NCI-H2227 (cell line): ENCODE results near the gene ALPK3.

Experiments used
- DNase-seq: peaks from one replicate; lab custom pipeline; 2025; ENCODE audit not compliant: unreplicated experiment; lab: John Stamatoyannopoulos, UW

The ALPK3 gene

GRCh38 chr15:84822653-84823281 is 5.6 kb downstream of the ALPK3 start:
- DNase-seq, result no peak

DNA sequence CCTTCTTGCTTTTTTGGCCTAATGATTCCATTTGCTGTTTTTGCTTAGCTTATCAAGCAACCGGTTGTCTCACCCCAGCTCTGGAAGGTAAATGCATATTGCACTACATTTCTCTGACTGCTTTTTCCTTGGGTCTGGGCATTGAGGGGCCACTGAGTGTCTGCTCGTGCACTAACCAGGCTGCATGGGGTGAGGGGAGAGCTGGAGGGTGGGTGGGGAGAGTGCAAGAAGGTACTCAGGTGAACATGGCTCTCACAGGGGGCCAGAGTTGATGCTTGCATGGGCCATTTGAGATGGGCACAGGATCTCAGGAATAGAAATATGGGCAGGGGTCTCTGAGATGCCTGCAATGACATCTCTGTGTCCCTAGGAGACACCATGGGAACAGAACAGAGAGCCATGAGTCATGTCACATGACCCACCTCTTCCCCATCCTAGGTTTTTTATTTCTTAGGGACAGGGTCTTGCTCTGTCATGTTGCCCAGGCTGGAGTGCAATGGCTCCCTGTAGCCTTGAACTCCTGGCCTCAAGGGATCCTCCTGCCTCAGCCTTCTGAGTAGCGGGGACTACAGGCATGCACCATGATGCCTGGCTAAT is 6.2 kb downstream of the ALPK3 start:
- DNase-seq, result no peak

DNA sequence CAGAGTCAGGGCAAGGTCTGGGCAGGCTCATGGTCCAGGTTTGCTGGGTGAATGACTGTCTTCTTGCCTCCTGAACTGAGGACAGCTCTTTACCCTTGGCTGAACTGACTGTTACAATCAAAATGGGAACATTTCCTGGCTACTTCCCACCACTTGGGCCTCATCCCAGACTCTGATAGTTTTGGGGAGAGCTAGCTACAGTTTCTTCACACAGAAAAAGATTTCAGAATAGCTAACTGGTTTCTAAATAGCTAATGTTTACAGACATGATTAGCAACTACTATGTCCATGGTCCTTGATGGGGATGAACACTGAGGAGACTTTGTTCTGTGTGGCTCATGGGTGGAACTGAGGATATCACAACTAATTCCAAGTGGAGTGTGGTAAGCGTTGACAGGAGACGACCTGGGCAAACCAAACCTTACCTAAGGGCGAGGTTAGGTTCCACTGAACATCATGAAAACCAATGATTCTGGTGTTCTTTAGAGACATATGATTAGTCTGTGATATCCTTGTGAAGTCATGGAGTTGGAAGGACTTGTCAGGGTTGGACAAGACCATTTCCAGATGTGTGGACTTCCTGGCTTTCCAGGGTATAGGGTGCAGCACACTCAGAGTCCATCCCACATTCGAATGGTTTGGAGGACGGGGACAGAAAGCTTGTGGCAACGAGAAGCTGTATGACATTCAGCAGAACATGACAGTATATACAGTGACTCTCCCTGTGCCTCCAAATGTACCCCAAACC is 7.3 kb downstream of the ALPK3 start:
- no peak for DNase-seq

DNA sequence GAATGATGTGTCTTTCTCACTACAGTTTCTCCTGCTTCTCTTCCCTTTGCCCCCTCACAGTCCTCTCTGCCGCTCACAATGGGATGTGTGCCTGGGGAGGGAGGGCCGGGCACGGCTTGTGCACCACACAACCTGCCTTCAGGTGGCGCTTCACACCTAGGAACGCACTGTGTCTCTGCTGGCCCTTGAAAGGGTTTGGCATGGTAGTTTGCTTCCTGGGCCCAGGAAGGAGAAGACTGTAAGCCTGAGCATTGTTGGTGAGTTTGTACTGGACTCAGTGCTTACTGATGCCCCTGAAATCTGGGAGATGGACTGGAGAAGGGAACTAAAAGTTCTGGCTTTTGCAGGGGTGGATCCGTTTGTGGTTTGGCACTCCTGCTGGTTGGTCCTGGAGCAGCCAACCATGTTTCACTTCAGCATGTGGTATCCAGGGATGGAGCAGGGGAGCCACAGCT is 9.2 kb downstream of the ALPK3 start:
- no peak for DNase-seq

DNA sequence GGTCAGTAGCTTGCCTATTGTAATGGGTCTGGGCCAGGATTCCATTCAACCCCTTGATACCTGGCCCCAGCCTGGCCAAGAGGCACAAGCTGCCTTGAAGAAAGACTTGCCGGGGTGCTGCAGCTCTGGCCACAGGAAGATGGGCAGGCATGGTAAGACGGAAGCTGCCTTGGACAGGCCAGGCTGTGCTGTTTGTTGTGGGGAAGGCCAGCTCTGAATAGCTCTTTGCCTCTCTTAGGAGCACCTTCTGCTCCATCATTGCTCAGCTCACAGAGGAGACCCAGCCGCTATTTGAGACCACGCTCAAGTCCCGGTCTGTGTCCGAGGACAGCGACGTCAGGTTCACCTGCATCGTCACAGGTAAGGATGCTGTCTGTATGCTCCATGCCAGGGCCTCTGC is 10.1 kb downstream of the ALPK3 start:
- no peak for DNase-seq

DNA sequence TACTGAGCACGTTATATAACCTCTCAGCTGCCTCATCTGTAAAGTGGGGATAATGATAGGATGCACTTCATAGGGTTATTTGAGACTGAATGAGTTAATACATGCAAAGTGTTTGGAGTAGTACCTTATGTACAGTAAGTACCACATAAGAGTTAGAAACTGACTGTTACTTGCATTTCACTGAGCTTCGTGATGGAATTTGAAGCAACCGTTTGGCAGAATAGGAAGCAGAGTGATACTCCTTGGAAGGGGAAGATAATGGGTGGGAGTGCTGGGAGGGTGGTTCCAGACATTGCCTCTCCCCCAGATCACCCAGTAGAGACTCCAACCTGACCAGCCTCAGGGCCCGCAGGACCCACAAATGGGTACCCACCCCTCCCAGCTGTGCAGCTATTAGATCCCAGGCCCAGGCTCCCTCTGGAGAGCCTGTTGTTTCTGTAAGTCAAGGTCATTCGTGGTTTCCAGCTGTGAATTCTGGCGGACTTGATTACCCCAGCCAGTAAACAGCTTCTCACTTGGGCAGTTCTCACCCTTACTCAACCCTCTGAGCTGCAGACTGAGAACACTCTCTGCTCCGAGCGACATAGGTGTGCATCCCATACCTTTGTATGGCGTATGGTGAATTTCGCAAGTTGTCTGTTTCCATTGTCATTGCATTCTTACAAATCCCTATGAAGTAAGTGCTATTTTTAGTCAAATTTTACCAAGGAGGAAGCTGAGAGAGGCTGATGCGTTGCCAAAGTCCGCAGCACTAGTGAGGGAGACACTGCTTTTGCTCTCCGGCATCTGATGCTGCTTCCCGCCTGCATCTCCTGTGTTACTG is 11.1 kb downstream of the ALPK3 start:
- no peak for DNase-seq

- no peak for DNase-seq
These were observed 12.3 kb downstream of the ALPK3 start for GRCh38 chr15:84829428-84829827.

DNA sequence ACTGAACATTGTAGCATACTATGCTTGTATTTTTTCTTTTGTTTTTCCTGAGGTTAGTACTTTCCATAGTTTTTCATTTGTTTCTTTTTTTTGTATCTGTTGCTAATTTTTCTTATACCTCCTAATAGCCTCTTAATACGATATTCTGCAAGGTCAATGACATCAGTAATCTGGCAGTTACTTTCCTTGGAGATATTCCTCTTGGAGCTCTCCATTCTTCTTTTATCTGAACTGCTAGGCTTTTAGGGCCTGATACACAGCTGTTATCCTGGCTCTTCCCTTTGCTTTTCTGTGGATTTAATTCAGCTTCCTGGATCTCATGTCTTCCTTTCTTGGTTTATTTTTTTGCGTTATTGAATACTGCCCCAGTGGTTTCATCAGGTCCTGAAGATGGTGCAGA is 12.9 kb downstream of the ALPK3 start:
- DNase-seq, result no peak

- no peak for DNase-seq
These were observed 13.9 kb downstream of the ALPK3 start for GRCh38 chr15:84831028-84831427.

GRCh38 chr15:84831613-84832012 is 14.5 kb downstream of the ALPK3 start:
- no peak for DNase-seq

- DNase-seq, result no peak
These were observed 15.4 kb downstream of the ALPK3 start for GRCh38 chr15:84832448-84833040.

- no peak for DNase-seq
These were observed 16.5 kb downstream of the ALPK3 start for GRCh38 chr15:84833447-84834228.

DNA sequence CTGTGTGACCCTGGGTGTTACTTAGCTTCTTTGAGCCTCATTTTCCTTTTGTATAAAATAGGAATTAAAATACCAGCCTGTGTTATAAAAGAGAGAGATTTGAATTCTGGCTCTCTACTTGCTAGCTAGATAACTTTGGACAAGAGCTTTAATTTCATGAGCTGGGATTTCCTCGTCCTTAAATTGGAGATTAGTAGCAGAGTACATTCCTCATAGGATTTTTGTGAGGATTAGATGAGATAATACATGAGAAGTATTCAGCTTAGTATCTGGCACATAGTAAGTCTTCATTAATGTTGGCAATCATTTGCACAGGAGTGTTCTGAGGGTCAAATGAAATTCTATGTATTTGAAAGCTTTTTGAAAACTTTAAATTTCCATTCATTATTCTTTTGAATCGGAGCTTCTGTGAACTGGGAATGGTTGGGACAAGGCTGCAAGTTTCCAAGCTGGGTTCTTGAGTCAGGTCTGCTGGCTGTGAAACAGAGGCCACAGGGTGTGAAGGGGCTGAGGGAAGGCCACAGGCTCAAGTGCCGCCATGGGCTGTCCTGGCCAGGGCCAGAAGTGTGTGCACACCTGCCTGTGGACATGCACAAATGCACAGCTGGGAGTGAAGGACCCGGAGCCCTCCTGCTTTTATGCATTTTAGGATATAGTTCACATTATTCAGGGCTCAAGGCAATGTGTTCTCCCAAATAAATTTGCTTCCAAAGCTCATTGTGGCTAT is 17.2 kb downstream of the ALPK3 start:
- DNase-seq, result no peak

GRCh38 chr15:84834969-84835368 is 17.8 kb downstream of the ALPK3 start:
- DNase-seq, result no peak

GRCh38 chr15:84835661-84836337 is 18.6 kb downstream of the ALPK3 start:
- no peak for DNase-seq

DNA sequence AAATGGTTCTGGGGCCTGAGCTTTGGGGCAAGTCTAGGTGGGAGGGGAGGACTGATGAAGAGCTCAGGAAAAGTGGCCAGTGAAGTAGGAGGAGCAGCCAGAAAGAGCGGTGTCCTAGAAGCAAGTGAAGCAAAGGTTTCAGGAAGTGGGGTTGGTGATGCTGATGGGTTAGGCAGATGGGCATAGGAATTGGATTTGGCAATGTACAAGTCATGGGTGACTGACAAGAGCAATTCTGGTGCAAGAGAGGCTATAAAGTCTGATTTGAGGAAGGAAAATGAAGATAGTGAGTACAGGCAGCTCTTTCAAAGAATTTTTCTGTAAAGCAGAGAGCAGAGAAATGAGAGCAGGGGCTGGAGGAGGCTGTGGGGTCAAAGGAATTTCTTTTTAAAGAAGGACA is 19.7 kb downstream of the ALPK3 start:
- DNase-seq, result no peak

GRCh38 chr15:84839714-84840113 is 22.6 kb downstream of the ALPK3 start:
- no peak for DNase-seq

DNA sequence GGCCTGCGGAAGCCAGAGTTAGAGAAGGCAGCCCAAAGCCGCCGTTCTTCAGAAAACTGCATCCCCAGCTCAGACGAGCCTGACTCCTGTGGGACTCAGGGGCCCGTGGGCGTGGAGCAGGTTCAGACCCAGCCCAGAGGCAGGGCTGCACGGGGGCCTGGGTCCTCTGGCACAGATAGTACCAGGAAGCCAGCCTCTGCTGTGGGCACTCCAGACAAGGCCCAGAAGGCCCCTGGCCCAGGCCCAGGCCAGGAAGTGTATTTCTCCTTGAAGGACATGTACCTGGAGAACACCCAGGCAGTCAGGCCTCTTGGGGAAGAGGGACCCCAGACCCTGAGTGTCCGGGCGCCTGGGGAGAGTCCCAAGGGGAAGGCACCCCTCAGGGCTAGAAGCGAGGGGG is 23.1 kb downstream of the ALPK3 start:
- DNase-seq, result no peak

DNA sequence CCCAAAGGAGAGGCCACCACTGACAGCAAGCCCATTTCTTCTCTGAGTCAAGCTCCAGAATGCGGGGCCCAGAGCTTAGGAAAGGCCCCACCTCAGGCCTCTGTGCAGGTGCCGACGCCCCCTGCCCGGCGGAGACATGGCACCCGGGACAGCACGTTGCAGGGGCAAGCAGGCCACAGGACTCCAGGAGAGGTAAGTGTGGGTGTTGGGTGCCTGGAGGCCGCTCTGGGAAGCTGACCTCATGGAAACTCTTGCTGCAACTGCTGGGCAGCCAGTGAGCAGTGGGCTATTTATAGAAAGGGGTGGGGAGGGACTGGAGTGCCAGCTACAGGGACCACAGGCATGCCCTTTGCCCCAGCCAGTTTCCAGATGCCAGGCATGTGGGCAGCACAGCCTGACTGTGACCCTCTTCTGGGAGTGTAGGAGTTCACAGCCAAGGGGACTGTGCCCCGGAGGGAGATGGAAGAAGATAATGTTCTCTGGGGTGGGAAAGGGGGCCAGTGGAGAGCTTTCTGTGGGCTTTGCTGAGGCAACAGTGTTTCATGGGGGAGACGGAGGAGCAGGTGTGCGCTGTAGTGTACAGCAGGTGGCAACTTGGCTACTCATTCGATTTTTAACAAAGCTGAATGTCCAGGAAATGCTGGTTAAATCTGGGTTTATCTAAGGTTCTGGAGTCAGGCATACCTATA is 23.7 kb downstream of the ALPK3 start:
- DNase-seq, result no peak
